Neuronal stem cell (in vitro differentiated cells): ENCODE measurements around the gene CCDC138.

Source experiments
- DNase-seq: peaks from one replicate; pipeline ENCODE4 v3.0.0-alpha.2; 2013; ENCODE audit warnings: low spot score
- H2AFZ ChIP-seq: one replicate; pipeline ENCODE4 v1.6.1; 2013; ENCODE audit warnings: mild to moderate bottlenecking, low read length, inconsistent platforms
- H2AK5ac ChIP-seq: 2 replicates; pipeline ENCODE4 v1.6.1; 2013; ENCODE audit warnings: low read depth, mild to moderate bottlenecking, inconsistent platforms, low read length, moderate library complexity, mixed read lengths
- H2BK120ac ChIP-seq: 2 replicates; pipeline ENCODE4 v1.6.1; 2013; ENCODE audit warnings: low read depth, mild to moderate bottlenecking, inconsistent platforms, low read length, moderate library complexity, mixed read lengths
- H2BK12ac ChIP-seq: one replicate; pipeline ENCODE4 v1.6.1; 2013; ENCODE audit warnings: low read length, inconsistent platforms
- H2BK15ac ChIP-seq: 2 replicates; pipeline ENCODE4 v1.6.1; 2013; ENCODE audit warnings: mild to moderate bottlenecking, low read length, inconsistent platforms, mixed read lengths
- H2BK5ac ChIP-seq: one replicate; pipeline ENCODE4 v1.6.1; 2013; ENCODE audit warnings: inconsistent platforms, mild to moderate bottlenecking, low read length, moderate library complexity
- H3K14ac ChIP-seq: one replicate; pipeline ENCODE4 v1.6.1; 2013; ENCODE audit warnings: low read length, inconsistent platforms
- H3K18ac ChIP-seq: 2 replicates; pipeline ENCODE4 v1.6.1; 2013; ENCODE audit warnings: low read length, inconsistent platforms
- H3K23ac ChIP-seq: 2 replicates; pipeline ENCODE4 v1.6.1; 2013; ENCODE audit warnings: low read depth, mild to moderate bottlenecking, mixed read lengths, low read length, inconsistent platforms; ENCODE audit not compliant: poor library complexity
- H3K27ac ChIP-seq: replicated peaks from 3 replicates; pipeline ENCODE4 v1.5.1; 2013; ENCODE audit warnings: low read length, inconsistent platforms
- H3K27me3 ChIP-seq, 3 experiments: 2 replicates each; pipeline ENCODE4 v1.6.1; 2013; ENCODE audit warnings: low read length in 3 of 3, mild to moderate bottlenecking in 2 of 3, inconsistent platforms in 1 of 3, low read depth in 1 of 3, mixed read lengths in 1 of 3, moderate library complexity in 1 of 3; ENCODE audit not compliant: control insufficient read depth in 3 of 3, insufficient read depth in 3 of 3
- H3K36me3 ChIP-seq, 2 donors: replicated peaks in 1 of 2; 2 replicates each; pipeline ENCODE4 v1.6.1; 2013; ENCODE audit warnings: low read length in 2 of 2; ENCODE audit not compliant: control insufficient read depth in 2 of 2, insufficient read depth in 2 of 2
- H3K4ac ChIP-seq: 2 replicates; pipeline ENCODE4 v1.6.1; 2013; ENCODE audit warnings: inconsistent platforms, mild to moderate bottlenecking, low read length, moderate library complexity
- H3K4me1 ChIP-seq, 2 donors: 1 replicate in 1 of 2; 2 replicates in 1 of 2; pipeline ENCODE4 v1.6.1; 2013; ENCODE audit warnings: low read length in 2 of 2, low read depth in 1 of 2; ENCODE audit not compliant: control insufficient read depth in 2 of 2, insufficient read depth in 1 of 2
- H3K4me2 ChIP-seq: one replicate; pipeline ENCODE4 v1.6.1; 2013; ENCODE audit warnings: mild to moderate bottlenecking, low read length, inconsistent platforms; ENCODE audit not compliant: insufficient read depth, poor library complexity, severe bottlenecking
- H3K4me3 ChIP-seq, 2 donors: 2 replicates each; pipeline ENCODE4 v1.5.1; 2013; ENCODE audit warnings: low read length in 2 of 2, mild to moderate bottlenecking in 2 of 2, inconsistent platforms in 1 of 2, moderate library complexity in 1 of 2
- H3K79me1 ChIP-seq: one replicate; pipeline ENCODE4 v1.6.1; 2013; ENCODE audit warnings: low read depth, mild to moderate bottlenecking, inconsistent platforms, low read length, moderate library complexity
- H3K9ac ChIP-seq: one replicate; pipeline ENCODE4 v1.6.1; 2013; ENCODE audit warnings: mild to moderate bottlenecking, low read depth, low read length, inconsistent platforms; ENCODE audit not compliant: poor library complexity
- H3K9me3 ChIP-seq, 2 donors: replicated peaks in 1 of 2; 2 replicates each; pipeline versions ENCODE3 to v1.6.1; 2013; ENCODE audit warnings: low read length in 2 of 2, mild to moderate bottlenecking in 2 of 2, inconsistent platforms in 1 of 2, low read depth in 1 of 2, mixed read lengths in 1 of 2, moderate library complexity in 1 of 2; ENCODE audit not compliant: control insufficient read depth in 2 of 2, insufficient read depth in 1 of 2
- H4K8ac ChIP-seq: one replicate; pipeline ENCODE4 v1.6.1; 2013; ENCODE audit warnings: low read depth, mild to moderate bottlenecking, inconsistent platforms, low read length, moderate library complexity
- H4K91ac ChIP-seq: one replicate; pipeline ENCODE4 v1.6.1; 2013; ENCODE audit warnings: low read length, low read depth, mild to moderate bottlenecking, inconsistent platforms; ENCODE audit not compliant: poor library complexity
- WGBS, 2 donors: extraction: QIAGEN DNeasy Blood & Tissue Kit; methylation state at CpG; one replicate each; pipeline ENCODE4 v1.1.7; 2013; ENCODE audit warnings: missing lambda C conversion rate in 2 of 2, mixed read lengths in 1 of 2; ENCODE audit not compliant: insufficient read length in 2 of 2, insufficient replicate concordance in 1 of 2; ENCODE audit errors: extremely low coverage in 2 of 2; 5-methylcytosine and 5-hydroxymethylcytosine counted together

Gene CCDC138

GRCh38 chr2:108854484-108854883 lies 67.9 kb downstream of the CCDC138 start:
- H3K4ac ChIP-seq = no peak overlapping the region
- no CpG with 5 or more reads among the region's 1 CpG for WGBS, 2 donors
- H3K4me1 ChIP-seq = no peaks in the 10 kb centered on the region
- no peak overlapping the region for H4K91ac ChIP-seq
- no peak overlapping the region for H3K4me3 ChIP-seq
- H2AFZ ChIP-seq = no peak overlapping the region
- DNase-seq = no peak
- H3K9ac ChIP-seq = no peak overlapping the region
- H3K14ac ChIP-seq = no peak overlapping the region
- no peaks in the 10 kb centered on the region for H3K79me1 ChIP-seq
- H2BK15ac ChIP-seq = no peak overlapping the region
- no peak overlapping the region for H2BK5ac ChIP-seq
- no peak overlapping the region for H3K27ac ChIP-seq
- no peak overlapping the region for H3K23ac ChIP-seq
- H3K18ac ChIP-seq = no peak overlapping the region
- H4K8ac ChIP-seq = no peak overlapping the region
- H2BK12ac ChIP-seq = no peak overlapping the region
- peaks cover 12 to 78% of the 10 kb centered on the region in 2 donors for H3K36me3 ChIP-seq
- H3K4me2 ChIP-seq = no peak overlapping the region
- peaks cover 0 to 14% of the 10 kb centered on the region in 2 donors for H3K9me3 ChIP-seq
- no peaks in the 10 kb centered on the region for H3K27me3 ChIP-seq
- H2AK5ac ChIP-seq = no peak overlapping the region
- H2BK120ac ChIP-seq = no peak overlapping the region

- DNase-seq = no peak
- no peaks in the 10 kb centered on the region for H3K79me1 ChIP-seq
Measured at GRCh38 chr2:108855194-108855593, 68.6 kb downstream of the CCDC138 start.

DNA sequence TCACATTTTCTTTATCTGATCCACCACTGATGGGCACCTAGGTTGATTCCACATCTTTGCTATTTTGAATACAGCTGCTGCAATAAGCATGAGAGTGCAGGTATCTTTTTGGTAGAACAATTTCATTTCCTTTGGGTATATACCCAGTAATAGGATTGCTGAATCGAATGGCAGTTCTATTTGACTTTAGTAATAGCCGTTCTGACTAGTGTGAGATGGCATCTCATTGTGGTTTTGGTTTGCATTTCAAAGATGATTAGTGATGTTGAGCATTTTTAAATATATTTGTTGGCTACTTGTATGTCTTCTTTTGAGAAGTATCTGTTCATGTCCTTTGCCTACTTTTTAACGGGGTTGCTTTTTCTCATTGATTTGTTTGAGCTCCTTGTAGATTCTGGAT lies 72.3 kb downstream of the CCDC138 start:
- Histone ChIP-seq H4K91ac (no peak overlapping the region), H3K4me3 (no peak overlapping the region), H3K36me3 (peaks cover 0 to 57% of the 10 kb centered on the region in 2 donors), H3K4me2 (no peak overlapping the region), H2BK120ac (no peak overlapping the region), H3K4ac (no peak overlapping the region), H3K79me1 (no peaks in the 10 kb centered on the region), H4K8ac (no peak overlapping the region), H2BK12ac (no peak overlapping the region), H3K9ac (no peak overlapping the region), H2AFZ (no peak overlapping the region), H2AK5ac (no peak overlapping the region), H3K14ac (no peak overlapping the region), H3K4me1 (no peaks in the 10 kb centered on the region), H2BK15ac (no peak overlapping the region), H3K27ac (no peak overlapping the region), H3K9me3 (peaks cover 0 to 12% of the 10 kb centered on the region in 2 donors), H3K27me3 (no peaks in the 10 kb centered on the region), H2BK5ac (no peak overlapping the region), H3K18ac (no peak overlapping the region), H3K23ac (no peak overlapping the region)
- DNase-seq = no peak
- WGBS, 2 donors = no CpG with 5 or more reads among the region's 3 CpGs

More at GRCh38 chr2:108855194-108855593, 68.6 kb downstream of the CCDC138 start:
- H3K4me1 ChIP-seq = no peaks in the 10 kb centered on the region
- WGBS, 2 donors = no CpG with 5 or more reads among the region's 1 CpG
- no peak overlapping the region for H3K23ac ChIP-seq
- H4K8ac ChIP-seq = no peak overlapping the region
- no peaks in the 10 kb centered on the region for H3K27me3 ChIP-seq
- H3K4me3 ChIP-seq = no peak overlapping the region
- no peak overlapping the region for H2BK5ac ChIP-seq
- H3K18ac ChIP-seq = no peak overlapping the region
- no peak overlapping the region for H2BK15ac ChIP-seq
- H3K36me3 ChIP-seq = peaks cover 9 to 71% of the 10 kb centered on the region in 2 donors
- H2BK12ac ChIP-seq = no peak overlapping the region
- no peak overlapping the region for H3K9ac ChIP-seq
- no peak overlapping the region for H2AK5ac ChIP-seq
- no peak overlapping the region for H3K4me2 ChIP-seq
- no peak overlapping the region for H3K14ac ChIP-seq
- H2BK120ac ChIP-seq = no peak overlapping the region
- H2AFZ ChIP-seq = no peak overlapping the region
- no peak overlapping the region for H3K27ac ChIP-seq
- H3K4ac ChIP-seq = no peak overlapping the region
- H4K91ac ChIP-seq = no peak overlapping the region
- H3K9me3 ChIP-seq = peaks cover 0 to 19% of the 10 kb centered on the region in 2 donors

DNA sequence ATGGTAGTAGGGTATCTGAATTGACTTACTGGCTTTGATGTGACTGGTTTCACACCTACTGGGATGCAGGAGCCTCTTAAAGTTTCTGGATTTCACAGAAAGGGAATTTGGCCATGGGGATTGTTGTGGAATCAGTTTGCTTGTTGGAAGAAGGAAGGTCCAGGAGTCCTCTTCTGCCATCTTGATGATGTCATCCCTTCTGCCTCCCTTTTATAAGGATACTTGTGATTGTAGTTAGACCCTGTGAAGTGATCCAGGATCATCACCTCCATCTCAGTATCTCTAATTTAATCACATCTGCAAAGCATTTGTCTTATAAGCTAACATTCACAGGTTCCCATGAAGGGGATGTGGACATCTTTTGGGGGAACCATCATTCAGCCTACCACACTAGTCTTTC lies 79.5 kb downstream of the CCDC138 start:
- Histone ChIP-seq H3K14ac (no peak overlapping the region), H2BK120ac (no peak overlapping the region), H3K4me1 (no peaks in the 10 kb centered on the region), H2AFZ (no peak overlapping the region), H3K4ac (no peak overlapping the region), H3K79me1 (no peaks in the 10 kb centered on the region), H3K4me3 (no peak overlapping the region), H4K91ac (no peak overlapping the region), H2AK5ac (no peak overlapping the region), H3K27me3 (no peaks in the 10 kb centered on the region), H3K23ac (no peak overlapping the region), H3K18ac (no peak overlapping the region), H3K27ac (no peak overlapping the region), H2BK12ac (no peak overlapping the region), H2BK5ac (no peak overlapping the region), H2BK15ac (no peak overlapping the region), H3K9ac (no peak overlapping the region), H4K8ac (no peak overlapping the region), H3K4me2 (no peak overlapping the region), H3K36me3 (peaks cover 14 to 79% of the 10 kb centered on the region in 2 donors), H3K9me3 (peaks cover 9 to 39% of the 10 kb centered on the region in 2 donors)
- DNase-seq = no peak
